SU-DHL-6 (cell line): Measurements from ENCODE around the gene ISLR.

Source experiments
- EZH2phosphoT487 ChIP-seq: fragments of 200-600 bp; sonication (generic), shearing (Covaris generic); conservative IDR thresholded peaks from 2 replicates; pipeline ENCODE4 v1.6.1; 2018; ENCODE audit warnings: mild to moderate bottlenecking, antibody characterized with exemption, low read length, moderate library complexity, mixed read lengths
- TF ChIP-seq, protein P1 (sequence below): fragments of 200-600 bp; sonication (generic); IDR thresholded peaks from one replicate; pipeline ENCODE4 v1.5.1; 2017; ENCODE audit warnings: antibody characterized with exemption, mild to moderate bottlenecking, low read length, moderate library complexity; ENCODE audit not compliant: insufficient read depth, poor library complexity, severe bottlenecking

DNA sequence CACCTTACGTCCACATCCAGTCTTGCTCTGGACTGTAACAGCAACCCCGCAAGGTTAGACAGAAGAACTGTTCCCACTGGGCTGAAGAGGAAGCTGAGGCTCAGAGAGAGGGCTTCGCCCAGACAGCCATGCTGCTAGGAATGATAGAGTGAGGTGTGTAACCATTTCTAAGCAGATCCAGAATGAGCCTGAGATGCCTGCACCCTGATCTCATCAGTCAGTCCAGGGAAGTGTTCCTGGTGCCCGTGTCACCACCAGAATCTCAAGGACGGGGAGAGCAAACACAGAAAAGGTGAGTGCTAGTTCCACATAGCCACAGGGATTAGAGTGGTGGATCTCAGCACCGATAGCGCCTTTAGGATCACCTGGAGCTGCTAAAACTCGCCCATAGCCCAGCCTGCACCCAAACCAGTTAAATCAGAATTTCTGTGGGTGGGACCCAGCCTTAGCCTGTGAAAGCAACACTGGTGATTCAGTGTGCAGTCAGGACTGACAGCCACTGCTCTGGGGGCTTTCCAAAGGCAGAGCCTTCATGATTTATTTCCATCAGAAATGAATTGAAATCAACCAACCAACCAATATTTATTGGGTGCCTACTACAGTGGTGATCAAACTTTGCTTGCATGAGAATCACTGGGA is 12.3 kb downstream of the ISLR start:
- TF ChIP-seq, protein P1, sequence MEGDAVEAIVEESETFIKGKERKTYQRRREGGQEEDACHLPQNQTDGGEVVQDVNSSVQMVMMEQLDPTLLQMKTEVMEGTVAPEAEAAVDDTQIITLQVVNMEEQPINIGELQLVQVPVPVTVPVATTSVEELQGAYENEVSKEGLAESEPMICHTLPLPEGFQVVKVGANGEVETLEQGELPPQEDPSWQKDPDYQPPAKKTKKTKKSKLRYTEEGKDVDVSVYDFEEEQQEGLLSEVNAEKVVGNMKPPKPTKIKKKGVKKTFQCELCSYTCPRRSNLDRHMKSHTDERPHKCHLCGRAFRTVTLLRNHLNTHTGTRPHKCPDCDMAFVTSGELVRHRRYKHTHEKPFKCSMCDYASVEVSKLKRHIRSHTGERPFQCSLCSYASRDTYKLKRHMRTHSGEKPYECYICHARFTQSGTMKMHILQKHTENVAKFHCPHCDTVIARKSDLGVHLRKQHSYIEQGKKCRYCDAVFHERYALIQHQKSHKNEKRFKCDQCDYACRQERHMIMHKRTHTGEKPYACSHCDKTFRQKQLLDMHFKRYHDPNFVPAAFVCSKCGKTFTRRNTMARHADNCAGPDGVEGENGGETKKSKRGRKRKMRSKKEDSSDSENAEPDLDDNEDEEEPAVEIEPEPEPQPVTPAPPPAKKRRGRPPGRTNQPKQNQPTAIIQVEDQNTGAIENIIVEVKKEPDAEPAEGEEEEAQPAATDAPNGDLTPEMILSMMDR = no peak
- no peak for TF ChIP-seq EZH2phosphoT487
